ENCODE data around the gene TEAD1. TPM values are rescaled to one million over a fixed set of nuclear protein-coding genes. Genes with fewer than 3 reads are reported as not detected.

TEAD1 gene
- total and polyA plus RNA-seq, 9 of the 15 experiments (the other 6 are each of a cell fraction or from before 2014, with no cell fraction given) = 1.7 to 17.7 (median 10.8) TPM

- TF ChIP-seq MAX (CRISPR knock-in tag; IDR thresholded peaks at IDR 0.05) = no peak
- TF ChIP-seq MNT (conservative IDR thresholded peaks at IDR 0.05) = no peak
- TF ChIP-seq FOXM1 (IDR thresholded peaks at IDR 0.05; ENCODE audit: low read depth) = no peak
- no peak for TF ChIP-seq FOXM1 (CRISPR knock-in tag; IDR thresholded peaks at IDR 0.05; ENCODE audit: low read depth)
Measured at GRCh38 chr11:12682737-12683500, 8.7 kb downstream of the TEAD1 start (continued).

- Histone ChIP-seq H3K4me3 (no peak overlapping the region), H3K9me1 (ENCODE audit: control insufficient read depth, insufficient read depth, low read length) (no peaks in the 10 kb centered on the region), H3K36me3 (ENCODE audit: control insufficient read depth, insufficient read depth, low read length) (no peaks in the 10 kb centered on the region), H3K27ac (ENCODE audit: extremely low read depth, low read depth, low read length) (no peak overlapping the region), H3K27me3 (ENCODE audit: control insufficient read depth in 2 of 2, insufficient read depth in 2 of 2, low read length in 2 of 2) (no peaks in the 10 kb centered on the region), H2AFZ (ENCODE audit: low read depth, low read length) (no peak overlapping the region), H3K4me1 (replicated peaks in 1 of 2; ENCODE audit: control insufficient read depth in 2 of 2, insufficient read depth in 2 of 2, low read length in 2 of 2) (peaks cover 27 to 52% of the 10 kb centered on the region in 2 experiments), H4K20me1 (replicated peaks; ENCODE audit: control insufficient read depth, insufficient read depth, low read length) (peaks cover 26% of the 10 kb centered on the region), H3K79me2 (ENCODE audit: control insufficient read depth, insufficient read depth, low read length) (peaks cover 40% of the 10 kb centered on the region), H3K9ac (ENCODE audit: insufficient read depth in 1 of 2, low read depth in 2 of 2, low read length in 2 of 2) (no peak overlapping the region), H3K4me2 (ENCODE audit: insufficient read depth, low read length) (no peak overlapping the region), H3K9me3 (replicated peaks; ENCODE audit: control insufficient read depth, insufficient read depth, low read depth, low read length) (no peaks in the 10 kb centered on the region)
- ATAC-seq (peak; percentile 10; the same call in 1 of the 3 replicates), FAIRE-seq (no peak), DNase-seq (ENCODE audit: extremely low read depth in 1 of 4, low spot score in 3 of 4) (peak in 2 of 4 experiments; percentile 31 to 48)
- whole genome bisulfite sequencing (ENCODE audit: insufficient coverage, low coverage, missing lambda C conversion rate) = 14% methylated on average over 5 of the region's 5 CpGs
- BruUV-seq (replicated peaks) = no TSS peak
- intact Hi-C loops (cut with micrococcal nuclease) (no loop called here), in situ Hi-C loops (cut with MboI) (no loop called here)
- POLR2A ChIA-PET = interaction anchor here (0.6 to 1.4 kb wide), 4 partner anchors 9 to 985 kb away, joined by 3 to 5 read pairs (median 4); partner anchors contain the start of gene TEAD1
- CTCF ChIA-PET (ENCODE audit: low intra/inter-chr PET ratio) = no interaction called here
- no peak for TF ChIP-seq SIRT6 (IDR thresholded peaks at IDR 0.05; ENCODE audit: low read depth, low read length)
- TF ChIP-seq CEBPG (CRISPR knock-in tag; IDR thresholded peaks at IDR 0.05) = peak; percentile 37; the same call in 1 of the 2 replicates
- TF ChIP-seq CEBPG (tag; conservative IDR thresholded peaks at IDR 0.05 in 1 of 2, IDR thresholded peaks at IDR 0.05 in 1 of 2) = peak; percentile 57 to 83
- peak; percentile 22; the same call in 1 of the 2 replicates for TF ChIP-seq DPF2 (IDR thresholded peaks at IDR 0.05)
- peak; percentile 33; the same call in 1 of the 2 replicates for TF ChIP-seq ARID1B (IDR thresholded peaks at IDR 0.05)
- TF ChIP-seq MAFF (IDR thresholded peaks at IDR 0.05; ENCODE audit: low read length) = peak; percentile 78
- peak in 1 of 2 experiments; percentile 34; a peak in 1 of 4 replicates for TF ChIP-seq TBL1XR1 (IDR thresholded peaks at IDR 0.05; ENCODE audit: low read length in 2 of 2)
- TF ChIP-seq PTBP1 (IDR thresholded peaks at IDR 0.05; ENCODE audit: low read depth, low read length) = no peak
- TF ChIP-seq ZFX (CRISPR knock-in tag; IDR thresholded peaks at IDR 0.05) = no peak
Measured at GRCh38 chr11:12683874-12684273, 9.7 kb downstream of the TEAD1 start.
